Measurements from ENCODE around the gene FXYD3.

- TF ChIP-seq CTCF (IDR thresholded peaks at IDR 0.05; ENCODE audit: insufficient read depth, low read depth, low read length) (no peak), EZH2 (IDR thresholded peaks at IDR 0.05; ENCODE audit: insufficient read depth, low read length) (peak; percentile 77)
Measured at GRCh38 chr19:35142606-35143230, 27.1 kb downstream of the FXYD3 start.

All from astrocyte (in vitro differentiated cells and primary cell).